Amygdala (tissue), 56 donors: ENCODE results near the gene MUC2.
A peak's percentile ranks its signal among the peaks of the same experiment; 100 is the strongest.

Source experiments
- DNase-seq, 56 donors: peaks; one replicate each; lab custom pipeline; 2025; lab: John Stamatoyannopoulos, UW

MUC2 gene

GRCh38 chr11:1050581-1051355 is 23.9 kb upstream of the MUC2 start:
- peak in 25 of 56 donors; percentile 7 to 65 (median 36) for DNase-seq

- DNase-seq, result no peak
Observed at GRCh38 chr11:1051356-1052132, 23.1 kb upstream of the MUC2 start.

- no peak for DNase-seq
Observed at GRCh38 chr11:1052133-1053011, 22.3 kb upstream of the MUC2 start.

DNA sequence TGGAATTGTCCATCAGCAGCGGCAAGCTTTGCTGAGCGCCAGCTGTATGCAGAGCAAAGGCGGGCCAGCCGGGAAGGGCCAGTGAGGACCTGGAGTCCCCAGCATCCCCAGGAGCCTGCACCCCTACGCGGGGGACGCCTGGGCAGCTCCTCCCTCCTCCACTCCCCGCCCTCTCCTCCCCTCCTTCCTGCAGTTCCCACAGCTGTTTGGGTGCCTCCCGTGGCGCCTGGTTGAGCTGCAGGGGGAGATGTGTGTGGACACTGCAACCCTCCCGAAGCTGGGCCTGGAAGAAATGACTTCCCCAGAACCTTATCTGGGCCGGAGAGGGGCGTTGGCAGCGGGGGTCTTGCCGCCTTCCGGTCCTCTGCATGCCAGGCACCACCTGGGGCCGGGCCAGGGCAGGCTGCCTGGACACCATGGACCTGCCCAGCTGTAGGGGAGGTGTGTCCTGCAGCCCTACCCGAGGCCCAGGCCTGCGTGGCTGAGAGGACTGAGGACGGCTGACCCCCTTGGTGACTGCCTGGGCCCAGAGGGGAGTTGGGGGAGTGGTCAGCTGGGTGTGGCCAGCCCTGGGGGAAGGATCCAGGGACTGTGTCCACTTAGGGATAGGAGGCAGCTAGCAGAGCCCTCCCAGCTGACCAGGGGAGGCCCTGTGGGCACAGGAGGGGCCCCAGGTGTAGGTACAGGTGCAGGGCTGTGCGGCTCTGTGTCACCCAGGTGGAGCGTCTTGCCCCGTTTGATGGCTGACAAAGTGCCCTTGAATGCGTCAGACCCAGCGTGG is 21.4 kb upstream of the MUC2 start:
- DNase-seq, result no peak

DNA sequence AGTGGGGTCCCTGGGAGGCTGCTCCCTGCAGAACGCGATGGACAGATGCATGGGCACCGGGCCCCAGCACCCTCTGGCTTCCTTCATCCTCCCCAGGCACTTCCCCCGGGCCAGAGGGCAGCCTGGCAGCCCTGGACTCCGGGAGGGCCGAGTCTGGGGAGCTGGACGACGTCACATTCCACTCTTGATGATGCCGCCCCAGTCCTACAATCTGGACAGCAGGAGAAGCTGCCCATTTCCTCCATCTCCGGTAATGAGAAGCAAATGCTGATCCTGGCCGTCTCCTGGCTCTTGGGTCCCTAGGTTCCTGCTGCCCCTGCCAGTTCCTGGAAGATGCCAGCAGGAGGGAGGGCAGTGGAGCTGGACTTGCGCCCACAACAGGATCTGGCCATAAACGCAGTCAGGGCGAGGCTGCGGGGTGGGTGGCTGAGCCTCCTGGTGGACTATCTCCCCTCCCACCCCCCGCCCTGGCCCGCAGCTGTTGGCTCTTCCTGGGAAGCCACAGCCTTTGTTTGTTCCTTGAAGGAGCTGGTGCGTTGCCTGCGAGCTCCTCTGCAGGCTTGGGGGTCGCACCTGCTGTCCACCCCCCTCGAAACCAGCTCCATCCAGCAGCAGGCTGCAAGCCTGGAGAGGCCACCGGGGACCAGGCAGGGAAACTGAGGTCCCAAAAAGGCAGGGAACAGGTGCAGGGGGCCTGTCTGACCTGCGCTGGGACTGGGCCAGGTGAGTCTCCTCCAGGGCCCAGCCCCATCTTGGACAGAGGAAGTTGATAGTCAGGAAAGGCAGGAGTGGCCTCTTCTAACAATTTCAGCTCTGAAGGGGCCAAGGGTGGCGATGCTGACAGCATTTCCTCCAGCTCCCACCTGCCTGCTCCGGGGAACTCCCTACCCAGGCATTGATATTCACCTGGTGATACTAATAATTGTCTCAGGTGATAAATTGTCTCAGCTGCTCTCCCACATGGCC is 20.2 kb upstream of the MUC2 start:
- no peak for DNase-seq

GRCh38 chr11:1055109-1055703 is 19.5 kb upstream of the MUC2 start:
- no peak for DNase-seq

DNA sequence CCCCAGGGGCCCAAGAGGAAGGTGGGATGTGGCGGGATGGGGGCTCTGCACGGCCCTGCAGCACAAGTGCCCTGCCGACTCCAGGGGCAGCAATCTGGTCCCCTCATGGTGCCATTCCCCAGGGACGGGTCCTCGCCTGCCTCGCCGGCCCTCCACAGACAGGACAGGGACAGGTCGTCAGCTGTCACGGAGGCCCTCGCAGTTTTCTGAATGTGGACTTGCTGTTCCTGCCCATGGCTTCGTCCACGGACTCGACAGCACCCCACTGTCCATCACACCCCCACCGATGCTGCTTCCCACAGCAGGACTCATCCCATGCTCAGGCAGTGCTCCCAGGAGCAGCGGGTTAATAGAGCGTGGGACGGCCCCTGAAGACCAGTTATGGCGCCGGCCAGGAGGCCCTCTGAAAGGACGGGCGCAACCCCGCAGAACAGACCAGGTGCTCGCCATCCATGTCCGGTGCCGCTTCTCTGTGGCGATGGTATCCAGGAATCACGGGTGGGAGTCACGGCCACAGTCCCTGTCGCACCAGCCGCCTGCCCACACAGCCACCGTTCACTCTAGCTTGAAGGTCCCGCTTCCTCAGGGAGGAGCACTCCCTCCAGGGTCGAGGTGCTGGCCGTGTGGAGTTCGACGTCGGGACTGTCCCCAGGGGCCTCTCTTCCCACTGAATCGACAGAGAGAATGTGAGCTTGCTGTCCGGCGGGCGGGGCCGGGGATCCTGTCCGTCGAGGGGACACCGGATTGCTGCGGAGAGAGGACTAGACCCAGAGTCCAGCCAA is 18.5 kb upstream of the MUC2 start:
- DNase-seq, result no peak

DNA sequence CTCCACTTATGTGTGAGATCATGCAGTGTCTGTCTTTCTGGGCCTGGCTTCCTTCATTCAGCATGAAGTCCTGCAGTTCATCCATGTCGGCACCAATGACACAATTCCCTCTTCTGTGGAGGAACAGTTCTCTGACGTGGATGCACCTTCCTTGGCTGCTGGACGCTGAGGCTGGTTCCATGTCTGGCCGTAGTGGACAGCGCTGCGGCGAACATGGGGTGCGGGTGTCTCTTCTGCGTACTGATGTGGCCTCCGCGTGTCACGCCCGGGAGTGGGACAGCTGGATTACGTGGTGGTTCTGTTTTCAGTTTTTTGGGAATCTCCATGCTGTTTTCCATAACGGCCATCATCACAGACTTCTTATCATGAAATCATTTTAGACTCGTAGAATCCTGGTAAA is 16.9 kb upstream of the MUC2 start:
- no peak for DNase-seq

DNA sequence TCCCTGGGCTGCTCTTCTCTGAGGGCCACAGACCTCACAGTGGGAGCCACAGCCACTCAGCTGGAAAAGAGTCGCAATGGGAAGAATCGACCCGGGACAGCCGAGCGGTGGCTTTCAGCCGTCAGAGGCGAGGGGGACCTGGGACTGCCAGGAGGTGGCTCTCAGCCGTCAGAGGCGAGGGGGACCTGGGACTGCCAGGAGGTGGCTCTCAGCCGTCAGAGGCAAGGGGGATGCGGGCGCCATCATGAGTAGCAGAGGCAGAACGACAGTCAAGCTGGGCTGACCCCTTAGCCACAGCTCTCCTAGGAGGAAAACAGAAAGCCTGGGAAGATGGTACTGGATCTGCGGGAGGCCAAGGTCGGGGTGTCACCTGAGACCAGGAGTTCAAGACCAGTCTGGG is 14.9 kb upstream of the MUC2 start:
- DNase-seq, result no peak

DNA sequence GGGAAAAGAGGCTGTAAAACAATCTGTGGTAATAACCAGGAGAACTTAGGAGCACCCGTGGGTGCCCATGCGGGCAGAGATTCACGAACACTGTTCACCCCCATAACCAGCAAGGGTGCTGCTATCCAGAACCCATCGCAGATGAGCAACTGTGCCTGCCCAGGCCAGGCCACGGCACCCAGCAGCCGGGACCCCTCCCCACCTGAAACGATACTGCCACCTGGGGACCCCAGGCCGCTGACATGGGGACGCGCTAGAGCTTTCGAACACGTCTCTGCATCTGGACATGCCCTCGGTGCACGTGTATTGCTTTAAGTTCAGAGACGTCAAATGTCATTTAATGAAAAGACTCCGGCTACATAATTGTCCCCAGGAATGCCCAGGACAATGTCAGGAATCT is 14.3 kb upstream of the MUC2 start:
- DNase-seq, result no peak

DNA sequence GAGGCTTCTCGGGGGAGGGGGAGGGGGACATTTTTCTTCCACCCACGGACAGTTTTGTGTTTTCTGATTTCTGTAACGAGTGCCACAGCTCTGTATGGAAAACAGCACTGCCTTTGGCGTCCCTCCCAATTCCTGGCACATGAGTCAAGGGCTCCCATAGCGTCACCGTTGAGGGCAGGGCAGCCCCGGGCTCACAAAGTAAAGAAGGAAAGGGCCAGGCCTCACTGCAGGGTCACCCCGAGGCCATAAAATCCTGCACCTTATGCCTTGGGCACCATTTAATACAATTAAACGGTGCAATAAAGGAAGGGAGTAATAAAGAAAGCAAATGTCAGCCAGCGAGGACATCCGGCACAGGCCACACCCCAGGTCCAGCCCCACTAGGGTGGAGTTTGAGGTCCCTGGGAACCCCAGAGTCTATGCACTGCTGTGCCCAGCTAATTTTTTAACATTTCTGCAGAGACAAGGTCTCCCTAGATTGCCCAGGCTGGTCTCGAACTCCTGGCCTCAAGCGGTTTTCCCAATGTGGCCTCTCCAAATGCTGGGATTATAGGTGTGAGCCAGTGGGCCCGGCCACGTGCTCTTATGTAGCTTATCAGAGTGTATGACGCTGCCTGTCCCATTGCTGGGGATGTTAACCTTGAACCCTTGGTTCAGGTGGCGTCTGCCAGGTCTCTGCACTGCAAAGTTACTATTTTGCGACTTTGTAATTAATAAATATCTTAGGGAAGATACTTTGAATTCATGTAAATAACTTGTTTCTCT is 13.6 kb upstream of the MUC2 start:
- DNase-seq, result no peak

DNA sequence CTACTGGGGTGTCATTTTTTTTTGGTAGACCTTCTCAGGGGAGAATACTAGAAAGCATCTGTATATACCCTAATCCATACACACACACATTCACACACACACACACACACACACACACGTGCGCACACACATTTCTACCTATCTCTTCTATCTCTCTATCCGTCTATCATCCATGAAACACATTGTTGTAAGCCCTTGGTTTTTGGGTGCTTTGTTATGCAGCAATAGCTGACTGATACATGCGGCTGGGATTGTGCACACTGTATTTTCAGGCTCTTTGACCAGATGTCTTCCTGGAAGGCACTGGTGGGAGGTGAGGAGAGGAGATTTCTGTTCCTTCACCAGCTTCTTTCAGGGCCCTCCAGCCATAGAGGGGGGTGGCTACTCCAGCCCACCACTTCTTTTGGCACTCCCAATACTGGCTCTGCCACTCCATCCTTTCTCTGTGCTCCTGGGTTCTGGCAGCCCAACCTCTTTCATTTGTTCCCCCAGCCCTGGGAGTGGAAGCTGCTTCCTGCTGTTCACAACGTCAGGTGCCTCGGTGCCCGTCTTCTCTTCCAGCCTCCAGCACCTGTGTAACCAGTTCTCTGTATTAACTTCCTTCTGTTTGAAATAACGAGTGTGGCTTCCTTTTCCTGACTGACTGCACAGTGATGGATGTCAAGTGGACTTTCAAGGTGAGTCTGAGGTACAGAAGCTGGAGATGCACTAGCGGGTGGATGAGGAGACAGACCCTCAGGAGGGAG is 12.4 kb upstream of the MUC2 start:
- DNase-seq, result no peak

GRCh38 chr11:1064167-1064566 is 10.5 kb upstream of the MUC2 start:
- no peak for DNase-seq

- no peak for DNase-seq
Observed at GRCh38 chr11:1067812-1068496, 6.7 kb upstream of the MUC2 start.

- DNase-seq, result no peak
Observed at GRCh38 chr11:1069740-1070139, 4.9 kb upstream of the MUC2 start.
